GM23248 (cell line): ENCODE results near the gene SIK3.

ENCODE experiments used
- EZH2 ChIP-seq: fragments of 200-600 bp; sonication (generic); IDR thresholded peaks from 2 replicates; pipeline ENCODE4 v1.6.1; 2018; ENCODE audit warnings: antibody characterized with exemption, mild to moderate bottlenecking; ENCODE audit not compliant: insufficient read depth, poor library complexity, severe bottlenecking
- EZH2phosphoT487 ChIP-seq: fragments of 200-600 bp; sonication (generic); IDR thresholded peaks from 2 replicates; pipeline ENCODE4 v1.6.1; 2018; ENCODE audit warnings: antibody characterized with exemption, moderate library complexity, mild to moderate bottlenecking, low read depth; ENCODE audit not compliant: insufficient read depth

DNA sequence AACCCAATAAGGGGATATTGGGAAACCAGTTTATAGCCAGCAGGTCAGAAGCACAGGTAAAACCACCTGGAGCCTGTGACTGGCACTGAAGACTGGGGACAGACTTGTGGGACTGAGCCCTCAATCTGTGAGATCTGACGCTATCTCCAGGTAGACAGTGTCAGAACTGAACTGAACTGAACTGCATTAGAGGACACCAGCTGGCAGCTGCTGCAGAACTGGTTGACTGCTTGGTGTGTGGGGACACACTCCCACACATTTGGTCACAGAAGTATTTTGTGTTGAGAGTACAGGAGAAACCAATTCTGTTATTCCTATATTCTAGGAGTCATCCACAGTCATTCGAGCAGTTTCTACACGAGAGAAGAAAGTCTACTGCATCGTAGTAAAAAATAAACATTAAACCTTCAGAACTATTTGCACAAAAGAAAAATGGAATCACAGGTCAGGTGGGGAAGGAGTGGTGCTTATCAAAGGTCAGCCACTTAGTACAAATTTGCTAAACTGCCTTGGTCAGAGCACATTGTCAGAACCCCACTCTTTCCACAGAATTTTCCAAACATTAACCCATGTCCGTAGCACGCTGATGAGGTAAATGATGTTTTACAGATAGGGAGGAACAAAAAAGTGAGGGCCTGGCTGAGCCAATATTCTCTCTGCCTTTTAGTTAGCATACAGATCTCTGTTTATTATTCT lies 77.2 kb downstream of the SIK3 start:
- TF ChIP-seq EZH2phosphoT487 = no peak
- TF ChIP-seq EZH2 = no peak
